G401 (cell line): Measurements from ENCODE around the gene EZH2. TPM values are rescaled to one million over a fixed set of nuclear protein-coding genes. Genes with fewer than 3 reads are reported as not detected.

Experiments used
- DNase-seq: peaks from one replicate; pipeline ENCODE4 v3.0.0-alpha.2; 2015; ENCODE audit warnings: low spot score
- in situ Hi-C: cut with HindIII; loops from 2 replicates; pipeline ENCODE4 v1.10.0; 2016; ENCODE audit warnings: low sequenced_read_pairs, mixed read lengths
- total RNA-seq: library from RNA; depleted of rRNA; stranded (reverse); fragments of >200 nt; shearing (Covaris generic); gene quantifications from 2 replicates; pipeline ENCODE4 v1.2.3, GENCODE V29; 2014; rRNA removed

EZH2 gene
- 33.4 and 37.5 TPM in 2 replicates for total RNA-seq

- in situ Hi-C loops: no loop called here
These were observed at the start of gene EZH2 for GRCh38 chr7:148884049-148884298. Gene EZH2 (minus strand): TSS chr7:148884291. CDS start chr7:148847298, 36,993 bp downstream.

DNA sequence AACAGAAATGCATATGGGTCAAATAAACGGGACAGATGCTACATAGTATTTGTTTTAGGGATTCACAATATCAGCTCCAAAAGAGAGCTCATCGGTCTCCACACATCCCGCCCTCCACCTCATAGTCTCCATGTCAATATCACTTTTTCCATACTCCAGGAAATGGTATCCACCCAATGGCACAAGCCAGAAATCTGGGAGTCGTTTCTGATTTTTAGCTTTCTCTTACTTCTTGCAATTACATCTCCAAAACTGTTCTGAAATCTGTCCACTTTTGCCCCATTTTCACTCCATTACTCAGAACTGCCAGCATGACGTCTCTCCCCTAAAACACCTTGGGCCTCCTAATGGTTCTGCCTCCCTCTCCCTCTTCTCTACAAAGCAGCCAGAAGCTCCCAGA is 47.4 kb upstream of the EZH2 start:
- DNase-seq: no peak
- in situ Hi-C loops: no loop called here

More at GRCh38 chr7:148884049-148884298, at the start of gene EZH2:
- no peak for DNase-seq

DNA sequence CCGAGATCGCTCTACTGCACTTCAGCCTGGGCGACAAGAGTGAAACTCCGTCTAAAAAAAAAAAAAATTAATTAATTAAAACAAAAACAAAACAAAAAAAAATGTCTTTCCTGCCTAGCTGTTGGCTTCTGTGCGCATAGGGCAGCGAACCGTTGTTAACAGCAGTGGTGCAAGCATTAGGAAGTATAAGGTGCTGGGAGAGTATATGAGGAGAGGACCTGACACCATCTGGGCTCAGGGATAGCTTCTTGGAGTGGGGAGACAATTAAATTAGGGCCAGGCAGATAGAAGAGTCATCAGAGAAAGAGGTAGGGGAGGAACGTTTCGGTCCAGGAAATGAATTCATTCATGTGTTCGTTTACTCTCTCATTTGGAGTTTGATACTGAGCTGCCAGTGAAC is 46.2 kb upstream of the EZH2 start:
- in situ Hi-C loops: no loop called here

GRCh38 chr7:148929176-148929575 is 45.1 kb upstream of the EZH2 start:
- DNase-seq: no peak

More for the DNA sequence above, 46.2 kb upstream of the EZH2 start:
- no peak for DNase-seq

GRCh38 chr7:148927123-148928045 is 43.3 kb upstream of the EZH2 start:
- no peak for DNase-seq
- in situ Hi-C loops: no loop called here

More at GRCh38 chr7:148929176-148929575, 45.1 kb upstream of the EZH2 start:
- in situ Hi-C loops: no loop called here

- in situ Hi-C loops: no loop called here
- DNase-seq: no peak
These were observed 41.7 kb upstream of the EZH2 start for GRCh38 chr7:148925836-148926235.

GRCh38 chr7:148924011-148924410 is 39.9 kb upstream of the EZH2 start:
- no peak for DNase-seq
- in situ Hi-C loops: no loop called here

DNA sequence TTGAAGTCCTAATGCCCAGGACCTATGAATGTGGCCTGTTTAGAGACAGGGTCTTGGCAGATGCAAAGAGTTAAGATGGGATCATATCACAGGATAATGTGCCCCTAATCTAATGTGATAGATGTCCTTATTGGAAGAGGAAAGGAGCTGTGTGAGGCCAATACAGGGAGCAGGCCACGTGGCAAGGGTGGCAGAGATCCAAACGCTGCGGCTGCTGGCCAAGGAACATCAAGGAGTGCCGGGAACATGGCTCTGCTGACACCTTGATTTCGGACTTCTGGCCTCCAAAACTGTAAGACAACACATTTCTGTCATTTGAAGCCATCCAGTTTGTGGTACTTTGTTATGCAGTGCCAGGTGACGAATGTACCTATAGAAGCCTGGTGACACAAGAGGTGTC is 37.7 kb upstream of the EZH2 start:
- in situ Hi-C loops: no loop called here
- peak; percentile 69 for DNase-seq

GRCh38 chr7:148921189-148921588 is 37.1 kb upstream of the EZH2 start:
- in situ Hi-C loops: no loop called here
- DNase-seq: no peak

DNA sequence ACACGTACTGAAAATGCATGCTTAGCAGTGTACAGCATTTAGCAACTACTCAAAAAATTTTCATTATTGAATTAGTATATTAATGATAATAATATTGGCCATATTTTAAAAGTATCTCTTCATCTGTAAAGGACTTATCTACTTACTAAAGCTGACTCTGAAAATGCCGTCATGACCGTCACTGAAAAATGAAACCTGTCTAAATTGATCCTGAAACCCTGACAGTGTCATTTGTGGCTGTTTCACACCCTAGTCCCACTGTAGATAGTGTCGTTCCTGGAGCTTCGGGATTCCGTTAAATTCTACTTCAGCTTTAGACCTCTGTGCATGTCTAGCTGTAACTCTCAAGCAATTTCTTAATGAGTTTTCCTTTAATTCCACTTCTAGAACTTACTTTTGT is 35.8 kb upstream of the EZH2 start:
- no peak for DNase-seq
- in situ Hi-C loops: no loop called here

DNA sequence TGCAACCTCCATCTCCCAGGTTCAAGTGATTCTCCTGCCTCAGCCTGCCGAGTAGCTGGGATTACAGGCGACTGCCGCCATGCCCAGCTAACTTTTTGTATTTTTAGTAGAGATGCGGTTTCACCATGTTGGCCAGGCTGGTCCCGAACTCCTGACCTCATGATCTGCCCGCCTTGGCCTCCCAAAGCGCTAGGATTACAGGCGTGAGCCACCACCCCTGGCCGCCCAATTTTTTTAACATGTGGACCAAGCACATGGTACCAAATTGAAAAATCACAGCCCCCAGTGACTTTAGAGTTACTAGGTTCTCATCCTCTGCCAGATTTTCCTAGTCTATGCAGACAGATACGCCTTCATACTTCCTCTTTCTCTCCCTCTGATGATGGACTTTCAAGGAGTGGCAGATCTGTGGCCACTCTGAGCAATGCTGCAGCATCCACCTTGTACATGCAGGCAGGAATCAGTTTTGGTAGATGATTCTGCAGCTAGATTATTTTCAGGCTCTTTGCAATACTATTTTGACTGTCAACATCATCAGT is 34.0 kb upstream of the EZH2 start:
- no peak for DNase-seq
- in situ Hi-C loops: no loop called here

GRCh38 chr7:148916186-148916585 is 32.1 kb upstream of the EZH2 start:
- DNase-seq: no peak
- in situ Hi-C loops: no loop called here

DNA sequence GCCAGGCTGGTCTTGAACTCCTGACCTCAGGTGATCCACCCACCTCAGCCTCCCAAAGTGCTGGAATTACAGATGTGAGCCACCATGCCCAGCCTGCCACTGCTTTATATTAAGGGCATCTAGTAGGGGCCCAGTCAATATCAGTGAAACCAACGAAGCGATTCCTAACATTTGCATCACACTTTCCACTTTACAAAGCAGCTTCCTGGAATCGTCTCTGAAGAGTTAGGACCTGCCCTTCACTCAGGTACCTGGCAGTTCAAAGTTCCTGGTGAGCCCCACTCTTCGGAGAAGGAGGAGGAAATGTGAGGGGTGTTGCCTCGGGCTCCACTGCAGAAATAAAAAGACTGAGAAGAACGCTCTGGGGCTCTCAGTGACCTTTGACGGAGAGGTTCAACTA is 31.1 kb upstream of the EZH2 start:
- in situ Hi-C loops: no loop called here
- no peak for DNase-seq

DNA sequence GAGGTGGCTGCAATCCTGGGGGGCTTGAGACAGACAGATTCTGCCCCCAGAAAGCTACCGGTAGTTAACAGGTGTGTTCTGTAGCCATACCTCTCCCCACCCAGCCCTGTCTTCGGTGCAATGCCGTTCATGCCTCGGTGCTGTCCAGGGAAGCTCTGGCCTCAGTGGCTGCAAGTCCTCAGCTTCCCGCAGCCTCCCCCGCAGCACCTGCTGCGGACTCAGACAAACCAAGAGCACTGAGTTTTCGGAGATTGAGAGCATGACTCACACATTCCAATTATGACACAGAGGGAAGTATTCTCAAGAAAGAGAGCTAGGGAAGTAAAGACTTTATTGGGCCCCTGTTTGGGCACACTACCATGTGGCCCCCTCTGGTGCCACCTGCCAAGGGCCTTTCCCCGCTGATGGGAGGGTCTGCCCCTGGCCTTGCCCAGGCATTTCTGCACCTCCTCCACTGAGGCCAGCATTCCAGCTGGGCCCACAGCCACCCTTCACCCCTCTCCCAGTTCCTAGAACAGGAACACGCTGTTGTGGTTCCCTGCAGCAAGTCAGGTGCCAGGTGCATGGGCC is 30.2 kb upstream of the EZH2 start:
- DNase-seq: no peak
- in situ Hi-C loops: no loop called here

DNA sequence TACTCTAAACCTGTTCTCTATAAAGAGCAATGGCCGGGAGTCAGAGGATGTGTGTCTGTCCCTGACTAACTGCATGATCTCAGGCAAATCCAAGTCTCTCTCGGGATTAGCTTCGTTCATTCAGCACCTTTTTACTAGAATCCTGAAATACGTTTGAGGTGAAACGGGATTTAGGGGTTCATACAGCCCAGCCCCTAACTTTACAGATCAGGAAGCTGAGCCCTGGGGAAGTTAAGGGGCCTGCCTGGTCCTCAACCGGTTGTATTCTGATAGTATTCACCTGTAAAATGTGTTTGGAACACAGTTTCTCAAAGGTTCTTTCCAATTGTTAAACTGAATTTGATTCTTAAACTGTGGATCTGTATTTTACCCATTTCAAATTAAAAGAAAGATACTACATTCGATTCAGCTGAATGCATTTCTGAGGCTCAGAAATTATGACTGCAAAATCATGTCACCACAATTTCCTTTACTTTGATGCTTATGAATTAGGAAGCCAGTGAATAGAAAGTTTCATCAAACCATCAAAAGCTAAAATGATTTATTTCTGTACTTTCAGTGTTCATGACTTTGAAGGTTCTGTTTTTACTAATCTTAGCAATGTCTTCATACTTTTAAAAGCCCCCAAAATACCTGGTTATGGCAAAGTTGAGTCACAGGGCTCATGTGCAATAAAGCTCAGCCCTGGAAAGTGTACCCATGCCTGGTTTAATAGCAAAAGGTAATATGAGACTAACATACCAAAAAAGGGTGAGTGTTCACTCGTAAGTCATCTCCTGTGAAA is 28.9 kb upstream of the EZH2 start:
- DNase-seq: no peak
- in situ Hi-C loops: no loop called here

- in situ Hi-C loops: no loop called here
These were observed 28.1 kb upstream of the EZH2 start for GRCh38 chr7:148912151-148912550.

GRCh38 chr7:148911626-148912025 is 27.5 kb upstream of the EZH2 start:
- in situ Hi-C loops: no loop called here

More at GRCh38 chr7:148912151-148912550, 28.1 kb upstream of the EZH2 start:
- no peak for DNase-seq

GRCh38 chr7:148909568-148909967 is 25.5 kb upstream of the EZH2 start:
- in situ Hi-C loops: no loop called here
- DNase-seq: no peak

More at GRCh38 chr7:148911626-148912025, 27.5 kb upstream of the EZH2 start:
- no peak for DNase-seq

- in situ Hi-C loops: no loop called here
- DNase-seq: no peak
These were observed 22.8 kb upstream of the EZH2 start for GRCh38 chr7:148906707-148907498.
